HG03378 (cell line): Measurements from ENCODE around the gene PLPPR2.
"Not testable (repeated sequence)": the region's sequence is repeated elsewhere in the genome, so short reads cannot be mapped to it uniquely, and the experiment has no call there.

Source experiments
- ATAC-seq: cut with Tn5 transposase; IDR thresholded peaks from one replicate; pipeline ENCODE4 v1.9.1; 2021; ENCODE audit warnings: mild to moderate bottlenecking, moderate library complexity; ENCODE audit not compliant: unreplicated experiment

Gene PLPPR2, protein sequence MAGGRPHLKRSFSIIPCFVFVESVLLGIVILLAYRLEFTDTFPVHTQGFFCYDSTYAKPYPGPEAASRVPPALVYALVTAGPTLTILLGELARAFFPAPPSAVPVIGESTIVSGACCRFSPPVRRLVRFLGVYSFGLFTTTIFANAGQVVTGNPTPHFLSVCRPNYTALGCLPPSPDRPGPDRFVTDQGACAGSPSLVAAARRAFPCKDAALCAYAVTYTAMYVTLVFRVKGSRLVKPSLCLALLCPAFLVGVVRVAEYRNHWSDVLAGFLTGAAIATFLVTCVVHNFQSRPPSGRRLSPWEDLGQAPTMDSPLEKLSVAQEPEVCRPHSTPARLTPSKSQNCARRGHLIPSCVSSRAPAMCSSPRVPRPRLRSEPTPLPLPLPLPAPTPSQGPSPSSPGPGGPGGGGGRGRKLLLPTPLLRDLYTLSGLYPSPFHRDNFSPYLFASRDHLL

GRCh38 chr19:11355160-11356073 lies at the start of gene PLPPR2:
PLPPR2 (plus strand) TSS chr19:11355432; CDS start chr19:11357674, 2,242 bp downstream.
- no peak for ATAC-seq

DNA sequence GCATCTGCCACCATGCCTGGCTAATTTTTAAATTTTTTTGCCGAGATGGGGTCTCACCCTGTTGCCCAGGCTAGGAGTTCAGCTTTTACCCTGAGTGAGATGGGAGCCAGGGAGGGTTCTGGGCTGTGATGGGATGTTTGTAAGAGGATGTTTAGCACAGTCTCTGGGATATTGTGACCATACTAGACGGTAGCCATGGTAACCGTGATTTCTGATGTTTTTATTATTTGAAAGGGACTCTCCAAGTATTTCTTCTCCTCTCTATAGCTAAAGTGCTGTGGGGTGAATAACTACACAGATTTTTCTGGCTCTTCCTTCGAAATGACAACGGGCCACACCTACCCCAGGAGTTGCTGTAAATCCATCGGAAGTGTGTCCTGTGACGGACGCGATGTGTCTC lies 48.9 kb upstream of the PLPPR2 start:
- ATAC-seq, result no peak

DNA sequence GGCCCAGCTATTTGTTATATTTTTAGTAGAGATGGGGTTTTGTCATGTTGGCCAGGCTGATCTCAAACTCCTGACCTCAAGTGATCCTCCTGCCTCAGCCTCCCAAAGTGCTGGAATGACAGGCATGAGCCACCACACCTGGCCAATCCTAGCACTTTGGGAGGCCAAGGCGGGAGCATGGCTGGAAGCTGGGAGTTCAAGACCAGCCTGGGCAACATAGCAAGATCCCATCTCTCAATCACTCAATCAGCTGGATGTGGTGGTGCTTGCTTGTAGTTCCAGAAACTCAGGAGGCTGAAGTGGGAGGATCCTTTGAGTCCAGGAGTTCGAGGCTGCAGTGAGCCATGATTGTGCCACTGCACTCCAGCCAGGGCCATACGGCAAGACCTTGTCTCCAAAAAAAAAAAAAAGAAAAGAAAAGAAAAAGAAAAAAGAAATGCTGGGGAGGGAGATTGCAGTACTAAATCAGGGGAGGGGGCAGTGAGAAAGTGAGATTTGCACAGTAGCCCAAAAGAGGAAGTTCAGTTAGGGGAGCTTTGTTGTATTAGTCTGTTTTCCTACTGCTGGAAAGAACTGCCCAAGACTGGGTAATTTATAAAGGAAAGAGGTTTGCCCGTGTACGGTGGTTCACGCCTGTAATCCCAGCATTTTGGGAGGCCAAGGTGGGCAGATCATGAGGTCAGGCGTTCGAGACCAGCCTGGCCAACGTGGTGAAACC lies 34.8 kb upstream of the PLPPR2 start:
- ATAC-seq, result not testable (repeated sequence)

GRCh38 chr19:11321191-11322126 lies 33.8 kb upstream of the PLPPR2 start:
- ATAC-seq, result no peak

DNA sequence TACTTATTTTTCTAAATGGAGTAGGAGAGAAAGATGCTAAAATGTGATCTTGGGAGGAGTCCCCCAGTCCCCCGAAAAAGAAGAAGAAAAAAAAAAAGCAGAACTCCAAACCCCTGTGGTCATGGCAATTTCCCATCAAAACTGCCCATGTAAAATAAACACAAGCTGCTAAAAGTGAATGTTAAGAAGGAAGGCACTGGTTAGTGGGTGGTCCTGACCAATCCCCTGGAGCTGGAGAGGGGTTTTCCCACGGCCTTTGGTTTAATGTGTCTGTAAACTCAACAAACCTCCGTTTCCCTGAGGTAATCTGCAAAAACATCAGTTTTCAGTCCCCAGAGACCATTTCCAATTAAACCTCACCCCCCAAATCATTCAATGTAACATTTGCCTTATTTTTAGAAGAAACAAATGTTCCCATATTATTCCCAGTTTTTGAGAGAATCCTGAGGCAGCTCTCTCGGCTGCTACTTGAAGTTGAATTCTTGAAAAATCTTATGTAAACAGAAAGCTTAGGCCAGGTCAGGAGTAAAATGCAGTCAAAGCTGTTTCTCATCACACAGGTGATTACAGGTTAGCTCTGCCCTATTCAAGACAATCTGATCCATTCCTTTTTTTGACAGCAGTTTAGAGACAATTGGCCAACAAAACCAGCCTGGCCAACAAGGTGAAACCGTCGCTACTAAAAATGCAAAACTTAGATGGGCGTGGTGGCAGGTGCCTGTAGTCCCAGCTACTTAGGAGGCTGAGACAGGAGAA lies 32.8 kb upstream of the PLPPR2 start:
- no peak for ATAC-seq

DNA sequence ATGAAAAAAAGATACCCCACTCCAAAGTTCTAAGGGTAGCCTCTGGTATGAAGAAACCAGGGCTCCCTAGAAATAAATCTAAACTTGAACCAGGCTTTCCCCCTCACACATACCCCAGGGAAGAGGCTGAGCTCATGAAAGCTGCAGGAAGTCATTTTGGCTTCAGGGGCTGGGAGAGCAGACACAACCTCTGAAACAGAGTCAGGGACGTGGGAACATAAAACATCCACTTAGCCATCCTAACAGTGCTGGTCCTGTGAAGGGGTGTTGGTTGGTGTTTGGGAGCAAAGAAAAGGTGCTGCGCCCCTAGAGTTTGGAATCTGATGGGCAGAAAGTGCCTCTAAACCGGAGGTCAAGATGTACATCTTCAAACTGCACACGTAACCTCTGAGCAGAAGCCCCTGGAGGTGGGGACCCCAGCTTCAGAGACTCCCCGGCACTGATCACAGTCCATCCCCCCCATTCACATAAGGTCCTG lies 31.6 kb upstream of the PLPPR2 start:
- no peak for ATAC-seq

DNA sequence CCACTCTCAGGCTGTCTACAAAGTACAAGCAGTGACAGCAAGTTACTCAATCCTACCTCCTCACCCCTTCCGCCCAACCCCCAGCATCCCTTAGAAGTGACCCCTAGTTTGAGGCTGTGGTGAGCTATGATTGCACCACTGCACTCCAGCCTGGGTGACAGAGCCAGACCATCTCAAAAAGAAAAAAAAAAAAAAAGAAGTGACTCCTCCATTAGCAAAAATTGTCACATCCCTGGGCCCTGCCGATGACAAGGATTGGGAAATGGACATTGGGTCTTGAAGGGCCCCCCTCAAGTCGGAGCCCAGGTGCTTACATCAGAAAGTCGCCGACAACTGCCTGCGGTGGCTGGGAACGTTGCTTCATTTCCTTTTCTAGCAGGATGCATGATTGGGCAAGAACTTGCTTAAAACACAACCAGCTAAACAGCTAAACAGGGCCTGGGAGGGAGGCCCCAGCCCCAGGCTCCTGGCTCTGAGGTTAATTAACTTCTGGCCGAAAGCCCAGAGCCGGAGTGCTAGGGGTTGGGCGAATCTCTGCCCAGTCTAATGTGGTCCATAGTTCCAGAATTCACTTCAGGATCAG lies 31.1 kb upstream of the PLPPR2 start:
- ATAC-seq, result peak; percentile 60

DNA sequence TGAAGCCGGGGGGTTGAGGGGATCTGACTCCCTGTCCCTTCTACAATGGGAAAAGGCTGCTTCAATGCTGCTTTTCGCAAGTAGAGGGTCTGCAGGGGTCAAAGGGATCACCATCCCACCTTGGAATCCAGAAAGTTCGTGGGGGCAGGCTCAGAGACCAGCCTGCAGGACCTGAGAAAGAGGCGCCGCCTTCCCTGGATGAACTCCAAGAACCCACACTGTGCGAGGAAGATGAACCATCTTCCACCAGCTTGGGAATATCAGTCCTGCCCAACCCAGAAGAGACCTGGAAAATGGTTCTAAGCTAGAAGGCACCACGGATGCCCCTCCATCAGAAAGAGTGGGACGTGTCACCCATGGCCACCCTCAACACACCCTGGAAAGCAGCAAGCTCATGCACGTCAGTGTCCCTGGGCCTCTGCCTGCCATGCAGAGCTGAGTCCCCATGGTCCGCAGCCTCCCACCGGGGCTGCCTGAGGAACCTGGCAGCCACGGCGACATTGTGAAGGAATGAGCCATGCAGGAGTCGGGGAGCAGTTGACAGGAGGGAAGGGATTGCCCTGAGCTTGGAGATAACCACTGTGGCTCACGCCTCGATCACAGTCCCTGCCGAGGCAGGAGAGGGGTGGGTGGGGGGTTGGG lies 30.4 kb upstream of the PLPPR2 start:
- no peak for ATAC-seq

DNA sequence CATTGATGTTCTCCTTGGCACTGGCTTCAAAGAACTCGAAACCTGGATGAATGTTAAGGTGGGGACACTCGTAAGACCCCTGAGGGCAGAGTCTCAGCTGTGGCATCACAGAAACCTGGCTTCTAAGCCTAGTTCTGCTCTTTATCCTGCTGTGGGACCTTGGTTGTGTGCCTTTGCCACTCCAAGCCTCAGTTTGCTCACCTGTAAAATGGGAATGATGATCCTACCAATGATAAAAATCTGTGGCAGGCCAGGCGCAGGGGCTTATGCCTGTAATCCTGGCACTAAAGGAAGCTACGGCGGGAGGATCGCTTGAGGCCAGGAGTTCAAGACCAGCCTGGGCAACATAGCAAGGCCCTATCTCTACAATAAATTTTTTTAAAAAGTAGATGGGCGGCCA lies 29.7 kb upstream of the PLPPR2 start:
- no peak for ATAC-seq

DNA sequence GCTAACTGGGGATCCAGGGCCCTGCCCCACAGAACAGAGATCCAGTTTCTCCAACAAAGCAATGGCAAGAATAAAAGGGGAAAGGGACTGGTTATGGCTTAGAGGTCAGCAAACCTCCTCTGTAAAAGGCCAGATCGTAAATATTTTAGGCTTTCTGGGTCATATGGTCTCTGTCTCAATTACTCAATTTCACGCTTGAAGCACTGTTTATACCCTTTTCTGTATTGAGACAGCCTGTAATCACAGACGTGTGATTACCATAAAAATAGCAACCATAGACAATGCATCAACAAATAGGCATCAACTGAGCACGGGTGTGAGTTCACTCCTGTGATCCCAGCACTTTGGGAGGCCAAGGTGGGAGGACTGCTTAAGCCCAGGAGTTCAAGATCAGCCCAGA lies 25.1 kb upstream of the PLPPR2 start:
- no peak for ATAC-seq

- ATAC-seq, result no peak
Observed at GRCh38 chr19:11331502-11331901, 23.7 kb upstream of the PLPPR2 start.

- no peak for ATAC-seq
Observed at GRCh38 chr19:11332822-11333221, 22.4 kb upstream of the PLPPR2 start.

- ATAC-seq, result not testable (repeated sequence)
Observed at GRCh38 chr19:11333838-11334237, 21.4 kb upstream of the PLPPR2 start.

GRCh38 chr19:11335449-11336146 lies 19.6 kb upstream of the PLPPR2 start:
- no peak for ATAC-seq

DNA sequence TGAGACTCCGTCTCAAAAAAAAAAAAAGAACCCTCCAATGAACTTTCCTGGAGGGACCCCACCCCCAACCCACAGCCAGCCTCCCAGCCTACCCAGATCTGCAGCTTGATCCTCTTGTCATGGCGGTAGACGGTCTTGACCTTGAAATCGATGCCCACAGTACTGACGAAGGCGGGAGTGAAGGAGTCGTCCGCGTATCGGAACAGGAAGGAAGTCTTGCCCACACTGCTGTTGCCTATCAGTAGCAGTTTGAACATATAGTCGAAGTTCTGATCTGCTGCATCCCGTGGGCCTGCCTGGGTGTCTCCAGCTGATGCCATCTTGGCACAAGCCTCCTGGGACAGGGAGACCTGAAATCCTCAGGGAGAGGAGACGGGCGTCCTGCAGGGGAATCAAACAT lies 18.2 kb upstream of the PLPPR2 start:
- no peak for ATAC-seq

GRCh38 chr19:11338121-11338520 lies 17.1 kb upstream of the PLPPR2 start:
- no peak for ATAC-seq

DNA sequence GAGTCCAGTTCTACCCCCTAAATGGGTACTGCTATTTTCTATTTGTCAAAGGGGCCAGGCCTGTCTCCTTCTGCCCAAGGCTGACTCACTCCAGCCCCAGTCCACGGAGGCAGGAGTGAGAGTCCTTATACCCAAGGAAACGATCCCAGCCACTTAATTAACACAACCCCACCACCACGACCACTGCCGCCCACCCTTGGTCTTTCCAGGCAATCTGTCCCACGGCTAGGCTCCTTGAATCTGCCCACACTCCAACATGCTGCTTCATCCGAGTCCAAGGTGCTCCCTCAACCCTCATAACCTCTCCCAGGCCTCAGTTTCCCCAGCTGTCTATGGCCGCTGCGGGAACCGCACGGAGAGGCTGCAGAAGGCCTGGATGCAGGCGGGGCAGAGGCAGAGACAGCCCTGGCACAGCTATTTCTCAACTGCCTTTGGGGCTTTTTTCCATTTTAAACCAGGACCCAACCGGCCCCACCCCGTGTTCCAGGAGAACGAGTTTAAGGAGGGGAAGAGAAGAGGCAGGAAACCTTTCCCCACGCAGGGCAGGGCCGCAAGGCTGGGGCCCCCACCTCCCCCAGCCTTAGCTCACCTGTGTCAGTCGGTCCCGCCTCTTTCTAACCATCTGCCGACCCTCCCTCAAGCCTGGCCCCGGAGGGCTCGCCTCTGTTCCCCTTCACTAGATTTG lies 16.5 kb upstream of the PLPPR2 start:
- no peak for ATAC-seq
